A549 (cell line): ENCODE results near the gene REP15. TPM values are rescaled to one million over a fixed set of nuclear protein-coding genes. Genes with fewer than 3 reads are reported as not detected.
A peak's percentile ranks its signal among the peaks of the same experiment; 100 is the strongest.

Experiments
- ATAC-seq, 2 experiments: fragments of 200-7000 bp in 1 of 2; fragments of >200 bp in 1 of 2; cut with Nextera tagmentation in 1 of 2; cut with Tn5 transposase in 1 of 2; 3 replicates each; pipeline versions ENCODE4 v1.8.0 to v1.9.1; 2018 to 2020; ENCODE audit warnings: mild to moderate bottlenecking in 1 of 2, moderate library complexity in 1 of 2
- CTCF ChIA-PET: fragments of 300-600 bp; sonication (Branson Sonifier 250); formaldehyde crosslinking; extraction: SDS; loops from one replicate; lab custom pipeline; 2021; ENCODE audit warnings: antibody characterized with exemption, inconsistent platforms; lab: Yijun Ruan, JAX
- POLR2A ChIA-PET: fragments of 350-600 bp; formaldehyde crosslinking; extraction: SDS; loops from one replicate; lab custom pipeline; 2021; ENCODE audit warnings: antibody characterized with exemption, inconsistent platforms; lab: Yijun Ruan, JAX
- DNase-seq, 2 experiments: peaks; one replicate each; pipeline versions ENCODE4 v3.0.0 to v3.0.0-alpha.2; 2011 to 2016; ENCODE audit warnings: low read depth in 1 of 2, low spot score in 1 of 2
- FAIRE-seq: peaks from 2 replicates; lab custom pipeline; 2011; peaks lifted over from hg19 to GRCh38; lab: Jason Lieb, UNC
- H3K27ac ChIP-seq, 2 experiments: fragments of >200 bp; sonication (Bioruptor Twin); formaldehyde crosslinking; 3 replicates each; pipeline ENCODE4 v1.5.1; 2016 to 2017
- H3K4me1 ChIP-seq: fragments of >200 bp; sonication (Bioruptor Twin); formaldehyde crosslinking; 3 replicates; pipeline ENCODE4 v1.6.1; 2016
- H3K4me2 ChIP-seq: fragments of >200 bp; sonication (Bioruptor Twin); formaldehyde crosslinking; 3 replicates; pipeline ENCODE4 v1.6.1; 2016
- H3K4me3 ChIP-seq: fragments of >200 bp; sonication (Bioruptor Twin); formaldehyde crosslinking; 3 replicates; pipeline ENCODE4 v1.5.1; 2016
- H3K9me3 ChIP-seq: fragments of >200 bp; sonication (Bioruptor Twin); formaldehyde crosslinking; 3 replicates; pipeline ENCODE4 v1.6.1; 2016
- BHLHE40 ChIP-seq: IDR thresholded peaks from 2 replicates; pipeline ENCODE4 v1.6.1; 2012; ENCODE audit warnings: low read depth, low read length, inconsistent platforms
- CEBPB ChIP-seq, 2 experiments: fragments of >200 bp in 1 of 2; sonication (Bioruptor Twin) in 1 of 2; formaldehyde crosslinking in 1 of 2; IDR thresholded peaks; 2 replicates each; pipeline ENCODE4 v1.6.1; 2012 to 2016
- EP300 ChIP-seq, 2 experiments: fragments of >200 bp; sonication (Bioruptor Twin); formaldehyde crosslinking; IDR thresholded peaks; 2 replicates in 1 of 2; 3 replicates in 1 of 2; pipeline ENCODE4 v1.6.1; 2016 to 2017
- FOSL2 ChIP-seq, 2 experiments: fragments of 450-650 bp in 1 of 2; fragments of >200 bp in 1 of 2; sonication (Bioruptor Twin) in 1 of 2; formaldehyde crosslinking; IDR thresholded peaks; 2 replicates each; pipeline versions ENCODE4 v1.5.0 to v1.6.1; 2016 to 2020; ENCODE audit warnings: mild to moderate bottlenecking in 1 of 2, moderate library complexity in 1 of 2
- HMGXB4 ChIP-seq: fragments of 250-450 bp; sonication (Bioruptor Pico); IDR thresholded peaks from 2 replicates; pipeline ENCODE4 v1.5.0; 2021; ENCODE audit warnings: mild to moderate bottlenecking, moderate library complexity, borderline replicate concordance
- JUNB ChIP-seq: fragments of >200 bp; sonication (Bioruptor Twin); formaldehyde crosslinking; IDR thresholded peaks from 2 replicates; pipeline ENCODE4 v1.6.1; 2016
- MAFK ChIP-seq: fragments of 450-650 bp; IDR thresholded peaks from 2 replicates; pipeline ENCODE4 v1.6.1; 2014; ENCODE audit not compliant: partially characterized antibody
- NR3C1 ChIP-seq: fragments of >200 bp; sonication (Bioruptor Twin); formaldehyde crosslinking; IDR thresholded peaks from 3 replicates; pipeline ENCODE4 v1.6.1; 2017
- RAD21 ChIP-seq, 2 experiments: fragments of >200 bp in 1 of 2; sonication (Bioruptor Twin) in 1 of 2; formaldehyde crosslinking in 1 of 2; IDR thresholded peaks in 1 of 2; conservative IDR thresholded peaks in 1 of 2; 2 replicates in 1 of 2; 3 replicates in 1 of 2; pipeline ENCODE4 v1.6.1; 2012 to 2018; ENCODE audit warnings: inconsistent platforms in 1 of 2
- RNF2 ChIP-seq: fragments of 200-600 bp; sonication (generic); IDR thresholded peaks from 2 replicates; pipeline ENCODE4 v1.6.1; 2016; ENCODE audit warnings: low read depth, mild to moderate bottlenecking, antibody characterized with exemption, moderate library complexity, borderline replicate concordance
- SMC3 ChIP-seq: fragments of >200 bp; sonication (Bioruptor Twin); formaldehyde crosslinking; IDR thresholded peaks from 3 replicates; pipeline ENCODE4 v1.6.1; 2018; ENCODE audit warnings: inconsistent platforms
- TFCP2L1 ChIP-seq: fragments of 250-450 bp; sonication (Bioruptor Pico); IDR thresholded peaks from 2 replicates; pipeline ENCODE4 v1.5.0; 2021; ENCODE audit warnings: mild to moderate bottlenecking
- USF2 ChIP-seq: fragments of 450-650 bp; IDR thresholded peaks from 2 replicates; pipeline ENCODE4 v1.6.1; 2014; ENCODE audit warnings: antibody characterized with exemption
- WGBS: methylation state at CpG from one replicate; pipeline ENCODE4 v1.1.6; 2017; ENCODE audit errors: missing lambda C conversion rate; 5-methylcytosine and 5-hydroxymethylcytosine counted together
- polyA plus RNA-seq, 4 experiments: library from polyadenylated mRNA; depleted of rRNA in 3 of 4; stranded (reverse); fragments of >200 nt; fragmentation: RNase III in 1 of 4; extraction: RNeasy Plus Mini Kit Qiagen cat#74134 plus additional on column Dnase treatment in 1 of 4; gene quantifications; 2 replicates in 3 of 4; 3 replicates in 1 of 4; pipeline ENCODE4 v1.2.3, GENCODE V29; 2011 to 2017
- TF ChIP-seq, protein P1 (sequence below): fragments of >200 bp; sonication (Bioruptor Twin); formaldehyde crosslinking; IDR thresholded peaks from 3 replicates; pipeline ENCODE4 v1.5.1; 2016
- TF ChIP-seq, protein P2 (sequence below): fragments of >200 bp; sonication (Bioruptor Twin); formaldehyde crosslinking; IDR thresholded peaks from 2 replicates; pipeline ENCODE4 v1.6.1; 2016

REP15 gene
- polyA plus RNA-seq, 2 of the 4 experiments (the other 2 are of a cell fraction), result 0.34 to 0.81 TPM

DNA sequence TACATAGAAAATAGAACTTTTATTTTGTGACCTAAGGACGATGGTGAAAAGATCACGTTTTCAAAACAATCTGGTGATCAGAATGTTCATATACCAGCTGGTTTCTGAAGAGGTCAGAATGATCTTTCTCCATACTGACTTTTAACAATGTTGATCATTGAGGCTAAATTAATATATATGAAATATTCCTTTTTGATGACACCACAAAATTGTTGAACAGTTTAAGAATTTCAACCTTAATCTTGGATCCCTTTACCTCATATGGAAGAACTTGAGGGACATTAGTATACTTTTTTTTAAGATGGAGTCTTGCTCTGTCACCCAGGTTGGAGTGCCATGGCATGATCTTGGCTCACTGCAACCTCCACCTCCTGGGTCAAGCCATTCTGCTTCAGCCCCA lies 2.8 kb upstream of the REP15 start:
- ChIA-PET POLR2A (no interaction called here), CTCF (interaction anchor here (1.0 kb wide), 1 partner anchor 11 kb away, joined by 3 read pairs; no protein-coding TSS in a partner anchor)
- H3K27ac ChIP-seq, result no peak overlapping the region
- no peak for FAIRE-seq
- TF ChIP-seq MAFK, result peak; percentile 45
- no peak for TF ChIP-seq FOSL2 (IDR thresholded peaks at IDR 0.05)
- TF ChIP-seq FOSL2 (CRISPR knock-in tag; IDR thresholded peaks at IDR 0.05), result no peak
- H3K4me3 ChIP-seq, result no peak overlapping the region
- ATAC-seq, result no peak
- no peak overlapping the region for H3K4me2 ChIP-seq
- no peak for DNase-seq
- no peaks in the 10 kb centered on the region for H3K9me3 ChIP-seq
- 92% methylated on average over 2 of the region's 2 CpGs for WGBS
- no peaks in the 10 kb centered on the region for H3K4me1 ChIP-seq

DNA sequence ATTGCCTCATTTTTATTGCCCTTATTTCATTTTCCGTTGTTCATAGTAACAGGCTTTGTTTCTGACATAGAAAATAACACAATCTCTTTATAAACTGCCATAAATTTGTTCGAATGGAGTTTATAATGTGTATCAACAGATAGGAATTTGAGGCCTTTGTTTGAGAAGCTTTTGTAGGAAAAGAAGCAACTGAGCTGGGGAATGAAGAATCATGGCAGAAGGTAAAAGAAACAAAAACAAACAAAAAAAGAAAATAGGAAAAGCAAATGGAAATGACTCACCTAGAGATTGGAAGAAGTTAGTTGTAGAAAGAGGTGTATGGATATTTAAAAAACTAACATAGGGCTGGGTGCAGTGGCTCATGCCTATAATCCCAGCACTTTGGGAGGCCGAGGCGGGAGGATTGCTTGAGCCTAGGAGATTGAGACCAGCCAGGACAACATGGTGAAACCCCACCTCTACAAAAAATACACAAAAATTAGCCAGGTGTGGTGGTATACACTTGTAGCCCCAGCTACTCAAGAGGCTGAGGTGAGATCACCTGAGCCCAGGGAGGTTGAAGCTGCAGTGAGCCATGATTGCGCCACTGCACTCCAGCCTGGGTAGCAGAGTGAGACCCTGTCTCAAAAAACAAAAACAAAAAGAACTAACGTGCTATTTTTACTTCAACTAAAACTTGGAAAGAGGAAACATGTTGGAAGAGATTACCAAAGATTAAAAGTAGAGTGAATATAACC lies 523 bp upstream of the REP15 start:
- WGBS, result 81% methylated on average over 6 of the region's 6 CpGs
- H3K4me2 ChIP-seq, result no peak overlapping the region
- TF ChIP-seq RNF2 (no peak), USF2 (no peak), EP300 (IDR thresholded peaks at IDR 0.05) (no peak), JUNB (no peak), BHLHE40 (no peak)
- TF ChIP-seq, all 56 proteins: peak for 0
- FAIRE-seq (no peak), DNase-seq (no peak), ATAC-seq (no peak)
- ChIA-PET CTCF (no interaction called here), POLR2A (no interaction called here)
- Histone ChIP-seq H3K4me1 (no peaks in the 10 kb centered on the region), H3K9me3 (no peaks in the 10 kb centered on the region), H3K4me3 (no peak overlapping the region), H3K27ac (no peak overlapping the region)

DNA sequence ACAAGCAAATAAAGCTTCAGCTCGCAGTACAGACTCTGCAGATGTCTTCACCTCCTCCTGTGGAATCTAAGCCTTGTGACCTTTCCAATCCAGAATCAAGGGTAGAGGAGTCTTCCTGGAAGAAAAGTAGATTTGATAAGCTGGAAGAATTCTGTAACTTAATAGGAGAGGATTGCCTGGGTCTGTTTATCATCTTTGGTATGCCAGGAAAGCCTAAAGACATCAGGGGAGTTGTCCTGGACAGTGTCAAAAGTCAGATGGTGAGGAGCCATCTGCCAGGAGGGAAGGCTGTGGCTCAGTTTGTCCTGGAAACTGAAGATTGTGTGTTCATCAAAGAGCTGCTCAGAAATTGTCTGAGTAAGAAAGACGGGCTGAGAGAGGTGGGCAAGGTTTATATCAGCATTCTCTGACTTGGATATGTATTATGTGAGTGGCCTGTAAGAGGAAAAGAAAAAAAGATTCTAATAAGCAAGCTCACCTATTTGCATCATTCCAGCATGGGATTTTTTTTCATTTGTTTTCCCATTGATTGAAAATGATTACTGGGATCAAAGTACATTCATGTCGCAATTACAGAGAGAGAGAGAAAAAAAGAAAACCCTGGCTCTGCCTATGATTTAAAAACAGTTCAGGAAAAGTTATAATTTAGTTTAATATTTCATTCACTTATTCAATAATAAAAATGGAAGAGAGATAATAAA lies 767 bp downstream of the REP15 start:
- no peak for ATAC-seq
- H3K4me2 ChIP-seq, result no peak overlapping the region
- DNase-seq, result no peak
- no peak for FAIRE-seq
- H3K4me1 ChIP-seq, result no peaks in the 10 kb centered on the region
- no peak overlapping the region for H3K27ac ChIP-seq
- ChIA-PET POLR2A (no interaction called here), CTCF (no interaction called here)
- H3K4me3 ChIP-seq, result no peak overlapping the region
- WGBS, result 87% methylated on average over 3 of the region's 3 CpGs
- no peak for TF ChIP-seq HMGXB4 (CRISPR knock-in tag)
- TF ChIP-seq, protein P1, sequence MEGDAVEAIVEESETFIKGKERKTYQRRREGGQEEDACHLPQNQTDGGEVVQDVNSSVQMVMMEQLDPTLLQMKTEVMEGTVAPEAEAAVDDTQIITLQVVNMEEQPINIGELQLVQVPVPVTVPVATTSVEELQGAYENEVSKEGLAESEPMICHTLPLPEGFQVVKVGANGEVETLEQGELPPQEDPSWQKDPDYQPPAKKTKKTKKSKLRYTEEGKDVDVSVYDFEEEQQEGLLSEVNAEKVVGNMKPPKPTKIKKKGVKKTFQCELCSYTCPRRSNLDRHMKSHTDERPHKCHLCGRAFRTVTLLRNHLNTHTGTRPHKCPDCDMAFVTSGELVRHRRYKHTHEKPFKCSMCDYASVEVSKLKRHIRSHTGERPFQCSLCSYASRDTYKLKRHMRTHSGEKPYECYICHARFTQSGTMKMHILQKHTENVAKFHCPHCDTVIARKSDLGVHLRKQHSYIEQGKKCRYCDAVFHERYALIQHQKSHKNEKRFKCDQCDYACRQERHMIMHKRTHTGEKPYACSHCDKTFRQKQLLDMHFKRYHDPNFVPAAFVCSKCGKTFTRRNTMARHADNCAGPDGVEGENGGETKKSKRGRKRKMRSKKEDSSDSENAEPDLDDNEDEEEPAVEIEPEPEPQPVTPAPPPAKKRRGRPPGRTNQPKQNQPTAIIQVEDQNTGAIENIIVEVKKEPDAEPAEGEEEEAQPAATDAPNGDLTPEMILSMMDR, result no peak
- TF ChIP-seq, all 56 proteins: peak for 0
- H3K9me3 ChIP-seq, result no peaks in the 10 kb centered on the region

DNA sequence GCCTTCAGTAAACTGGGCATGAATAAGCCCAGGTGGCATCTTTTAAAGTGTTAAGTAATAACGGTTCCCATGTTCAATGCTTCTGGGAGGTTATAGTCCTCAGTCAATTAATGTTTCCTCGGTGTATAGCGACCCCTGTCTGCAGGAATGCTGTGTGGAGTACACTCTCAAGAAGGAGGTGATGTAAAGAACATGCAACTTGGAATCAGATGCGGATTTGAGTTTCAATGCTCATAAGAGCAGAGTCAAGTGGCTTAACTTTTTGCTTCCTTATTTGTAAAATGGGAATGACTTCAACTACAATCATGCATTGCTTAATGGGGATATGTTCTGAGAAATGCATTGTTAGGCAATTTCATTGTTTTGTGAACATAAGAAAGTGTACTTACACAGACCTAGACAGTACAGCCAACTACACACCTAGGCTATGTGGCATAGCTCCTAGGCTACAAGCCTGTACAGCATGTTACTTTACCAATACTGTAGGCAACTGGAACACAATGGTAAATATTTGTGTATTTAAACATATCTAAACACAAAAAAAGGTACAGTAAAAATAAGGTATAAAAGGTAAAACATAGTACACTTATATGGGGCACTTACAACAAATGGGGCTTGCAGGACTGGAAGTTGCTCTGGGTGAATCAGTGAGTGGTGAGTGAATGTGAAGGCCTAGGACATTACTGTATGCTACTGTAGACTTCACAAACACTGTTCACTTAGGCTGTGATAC lies 7.6 kb downstream of the REP15 start:
- ATAC-seq (peak; percentile 94 to 97), FAIRE-seq (peak; percentile 94), DNase-seq (peak; percentile 47 to 88)
- Histone ChIP-seq H3K4me2 (peak overlapping the region; percentile 33; the same call in 2 of the 3 replicates), H3K4me1 (peaks cover 7% of the 10 kb centered on the region; the same call in 2 of the 3 replicates), H3K9me3 (no peaks in the 10 kb centered on the region), H3K4me3 (no peak overlapping the region), H3K27ac (peak overlapping the region; percentile 52 to 70; a peak in 5 of 6 replicates)
- WGBS, result 0% methylated on average over 4 of the region's 4 CpGs
- ChIA-PET POLR2A (no interaction called here), CTCF (interaction anchor here (0.6 to 1.9 kb wide), 9 partner anchors 10 to 270 kb away, joined by 3 to 10 read pairs (median 3); no protein-coding TSS in a partner anchor)
- no peak for TF ChIP-seq TFCP2L1
- TF ChIP-seq, protein P2, sequence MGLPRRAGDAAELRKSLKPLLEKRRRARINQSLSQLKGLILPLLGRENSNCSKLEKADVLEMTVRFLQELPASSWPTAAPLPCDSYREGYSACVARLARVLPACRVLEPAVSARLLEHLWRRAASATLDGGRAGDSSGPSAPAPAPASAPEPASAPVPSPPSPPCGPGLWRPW, result 0 out of 2 replicates have a peak, but pooled peaks have one; percentile 13
- peak; percentile 50 for TF ChIP-seq SMC3
- TF ChIP-seq NR3C1, result no peak
- TF ChIP-seq, protein P1, result peak; percentile 95
- peak in 1 of 2 experiments; percentile 69; a peak in 3 of 4 replicates for TF ChIP-seq CEBPB (IDR thresholded peaks at IDR 0.05)
- TF ChIP-seq RAD21 (conservative IDR thresholded peaks at IDR 0.05 in 1 of 2, IDR thresholded peaks at IDR 0.05 in 1 of 2), result peak; percentile 81 to 90
